Colonic mucosa (tissue), 4 donors: ENCODE measurements around the gene PDE1C. TPM values are rescaled to one million over a fixed set of nuclear protein-coding genes. Genes with fewer than 3 reads are reported as not detected.

ENCODE experiments used
- DNase-seq: peaks from one replicate; pipeline ENCODE4 v3.0.0-alpha.2; 2020
- H3K27ac ChIP-seq: fragments of 200-600 bp; one replicate; pipeline ENCODE4 v1.8.0; 2021
- H3K27me3 ChIP-seq: fragments of 200-600 bp; one replicate; pipeline ENCODE4 v1.8.0; 2021
- H3K36me3 ChIP-seq: fragments of 200-600 bp; one replicate; pipeline ENCODE4 v1.8.0; 2021
- H3K4me1 ChIP-seq: fragments of 200-600 bp; one replicate; pipeline ENCODE4 v1.8.0; 2021; ENCODE audit warnings: mild to moderate bottlenecking
- H3K4me3 ChIP-seq: fragments of 200-600 bp; one replicate; pipeline ENCODE4 v1.8.0; 2021
- H3K9ac ChIP-seq, 2 donors: one replicate each; pipeline ENCODE4 v1.7.0; 2013; ENCODE audit warnings: control low read depth in 2 of 2, low read depth in 2 of 2, low read length in 2 of 2
- H3K9me3 ChIP-seq: fragments of 200-600 bp; one replicate; pipeline ENCODE4 v1.8.0; 2021
- CTCF ChIP-seq: fragments of 200-600 bp; IDR thresholded peaks from one replicate; pipeline ENCODE4 v1.8.0; 2022; ENCODE audit warnings: antibody characterized with exemption, mild to moderate bottlenecking
- intact Hi-C: fragments of 100-400 bp; cut with DNase I; formaldehyde crosslinking; loops from one replicate; pipeline ENCODE4 v1.14.1; 2022
- total RNA-seq, 2 donors: library from RNA; stranded (reverse); fragmentation: NEBNext Ultra II Directional in 1 of 2; extraction: Animal tissue kit (Norgen Biotek cat#: 25700) in 1 of 2; gene quantifications; one replicate each; pipeline ENCODE4 v1.2.1, GENCODE V29; 2021
- donor health status: healthy.
- donor health status: DM: no; HTN: no; CAD: no.
- donor health status: DM: no; HTN: no; CAD: no.

The PDE1C gene
- total RNA-seq, 2 donors from 2014 or later = 1.2 to 2.7 TPM

- Histone ChIP-seq H3K4me1 (no peaks in the 10 kb centered on the region), H3K27ac (no peak overlapping the region), H3K27me3 (no peaks in the 10 kb centered on the region), H3K9me3 (no peaks in the 10 kb centered on the region), H3K36me3 (no peaks in the 10 kb centered on the region), H3K9ac (no peak overlapping the region), H3K4me3 (no peak overlapping the region)
- TF ChIP-seq CTCF = no peak
- intact Hi-C loops = no loop called here
- DNase-seq = no peak
Measured at GRCh38 chr7:31778296-31778695, 291.9 kb downstream of the PDE1C start.

GRCh38 chr7:31776616-31777015 is 293.6 kb downstream of the PDE1C start:
- intact Hi-C loops = no loop called here
- Histone ChIP-seq H3K4me3 (no peak overlapping the region), H3K27me3 (no peaks in the 10 kb centered on the region), H3K9me3 (no peaks in the 10 kb centered on the region), H3K9ac (no peak overlapping the region), H3K4me1 (no peaks in the 10 kb centered on the region), H3K36me3 (no peaks in the 10 kb centered on the region), H3K27ac (no peak overlapping the region)
- no peak for TF ChIP-seq CTCF
- no peak for DNase-seq

- no peak for TF ChIP-seq CTCF
- no peaks in the 10 kb centered on the region for H3K36me3 ChIP-seq
- no peak overlapping the region for H3K4me3 ChIP-seq
- no peaks in the 10 kb centered on the region for H3K9me3 ChIP-seq
- intact Hi-C loops = no loop called here
- H3K27ac ChIP-seq = no peak overlapping the region
- H3K4me1 ChIP-seq = no peaks in the 10 kb centered on the region
- H3K27me3 ChIP-seq = no peaks in the 10 kb centered on the region
- DNase-seq = no peak
- no peak overlapping the region for H3K9ac ChIP-seq
Measured at GRCh38 chr7:31775556-31775955, 294.7 kb downstream of the PDE1C start.

GRCh38 chr7:31772211-31772610 is 298.0 kb downstream of the PDE1C start:
- Histone ChIP-seq H3K4me1 (no peaks in the 10 kb centered on the region), H3K27ac (no peak overlapping the region), H3K27me3 (no peaks in the 10 kb centered on the region), H3K36me3 (no peaks in the 10 kb centered on the region), H3K4me3 (no peak overlapping the region), H3K9ac (no peak overlapping the region), H3K9me3 (no peaks in the 10 kb centered on the region)
- intact Hi-C loops = no loop called here
- DNase-seq = no peak
- TF ChIP-seq CTCF = no peak

GRCh38 chr7:31767686-31768358 is 302.4 kb downstream of the PDE1C start:
- intact Hi-C loops = no loop called here
- no peaks in the 10 kb centered on the region for H3K36me3 ChIP-seq
- no peak overlapping the region for H3K27ac ChIP-seq
- no peak for TF ChIP-seq CTCF
- DNase-seq = no peak
- no peak overlapping the region for H3K9ac ChIP-seq
- no peaks in the 10 kb centered on the region for H3K9me3 ChIP-seq
- no peaks in the 10 kb centered on the region for H3K4me1 ChIP-seq
- H3K4me3 ChIP-seq = no peak overlapping the region
- H3K27me3 ChIP-seq = no peaks in the 10 kb centered on the region
